ENCODE data around the gene DHPS.

- TF ChIP-seq CTCF (IDR thresholded peaks at IDR 0.05) (no peak), POLR2A (IDR thresholded peaks at IDR 0.05) (no peak), POLR2AphosphoS5 (IDR thresholded peaks at IDR 0.05) (no peak)
These were observed 45.3 kb upstream of the DHPS start for GRCh38 chr19:12726988-12727316.

All from gastroesophageal sphincter (tissue), 3 donors.